Measurements from ENCODE around the gene ATP11C.
"Not testable (repeated sequence)": the region's sequence is repeated elsewhere in the genome, so short reads cannot be mapped to it uniquely, and the experiment has no call there.

ATP11C gene

GRCh38 chrX:139924069-139924695, 8.7 kb downstream of the ATP11C start:
- no peak for DNase-seq

GRCh38 chrX:139921142-139921541, 11.7 kb downstream of the ATP11C start:
- not testable (repeated sequence) for DNase-seq

- DNase-seq = no peak
Measured at GRCh38 chrX:139920316-139920715, 12.5 kb downstream of the ATP11C start.

- no peak for DNase-seq
Measured at GRCh38 chrX:139914421-139914820, 18.4 kb downstream of the ATP11C start.

- DNase-seq = no peak
Measured at GRCh38 chrX:139909712-139910111, 23.1 kb downstream of the ATP11C start.

GRCh38 chrX:139907078-139907477, 25.8 kb downstream of the ATP11C start:
- DNase-seq = no peak

- no peak for DNase-seq
Measured at GRCh38 chrX:139905743-139906142, 27.1 kb downstream of the ATP11C start.

- DNase-seq = no peak
Measured at GRCh38 chrX:139905051-139905450, 27.8 kb downstream of the ATP11C start.

GRCh38 chrX:139903210-139903609, 29.6 kb downstream of the ATP11C start:
- DNase-seq = no peak

- no peak for DNase-seq
Measured at GRCh38 chrX:139902559-139902958, 30.3 kb downstream of the ATP11C start.

- no peak for DNase-seq
Measured at GRCh38 chrX:139898334-139898733, 34.5 kb downstream of the ATP11C start.

GRCh38 chrX:139892512-139892911, 40.3 kb downstream of the ATP11C start:
- peak in 2 of 14 donors; percentile 2 to 6 for DNase-seq

- DNase-seq = no peak
Measured at GRCh38 chrX:139890991-139891700, 41.7 kb downstream of the ATP11C start.

- DNase-seq = no peak
Measured at GRCh38 chrX:139889760-139890159, 43.1 kb downstream of the ATP11C start.

- no peak for DNase-seq
Measured at GRCh38 chrX:139883984-139884383, 48.9 kb downstream of the ATP11C start.

GRCh38 chrX:139882299-139882698, 50.6 kb downstream of the ATP11C start:
- DNase-seq = no peak

GRCh38 chrX:139881572-139881971, 51.3 kb downstream of the ATP11C start:
- no peak for DNase-seq

- DNase-seq = no peak
Measured at GRCh38 chrX:139881130-139881529, 51.7 kb downstream of the ATP11C start.

GRCh38 chrX:139877710-139878414, 55.0 kb downstream of the ATP11C start:
- DNase-seq = peak in 1 of 14 donors; percentile 0

- DNase-seq = no peak
Measured at GRCh38 chrX:139875841-139876240, 57.0 kb downstream of the ATP11C start.

- DNase-seq = no peak
Measured at GRCh38 chrX:139869796-139870195, 63.1 kb downstream of the ATP11C start.

GRCh38 chrX:139864640-139865039, 68.2 kb downstream of the ATP11C start:
- DNase-seq = no peak

- no peak for DNase-seq
Measured at GRCh38 chrX:139862208-139862607, 70.6 kb downstream of the ATP11C start.

GRCh38 chrX:139856826-139857225, 76.0 kb downstream of the ATP11C start:
- DNase-seq = not testable (repeated sequence)
